G401 (cell line): Measurements from ENCODE around the gene ESRRG. TPM values are rescaled to one million over a fixed set of nuclear protein-coding genes. Genes with fewer than 3 reads are reported as not detected.
"Not testable (repeated sequence)": the region's sequence is repeated elsewhere in the genome, so short reads cannot be mapped to it uniquely, and the experiment has no call there.

Experiments
- DNase-seq: peaks from one replicate; pipeline ENCODE4 v3.0.0-alpha.2; 2015; ENCODE audit warnings: low spot score
- in situ Hi-C: cut with HindIII; loops from 2 replicates; pipeline ENCODE4 v1.10.0; 2016; ENCODE audit warnings: low sequenced_read_pairs, mixed read lengths
- total RNA-seq: library from RNA; depleted of rRNA; stranded (reverse); fragments of >200 nt; shearing (Covaris generic); gene quantifications from 2 replicates; pipeline ENCODE4 v1.2.3, GENCODE V29; 2014

The ESRRG gene
- total RNA-seq, 1 experiment from 2014 or later = not detected

GRCh38 chr1:216710598-216711333 is 12.5 kb downstream of the ESRRG start:
- in situ Hi-C loops = no loop called here
- no peak for DNase-seq

GRCh38 chr1:216710055-216710454 is 13.2 kb downstream of the ESRRG start:
- no peak for DNase-seq
- in situ Hi-C loops = no loop called here

GRCh38 chr1:216705676-216706075 is 17.6 kb downstream of the ESRRG start:
- DNase-seq = peak; percentile 96
- in situ Hi-C loops = no loop called here

- not testable (repeated sequence) for DNase-seq
These were observed 19.2 kb downstream of the ESRRG start for GRCh38 chr1:216704065-216704464.

GRCh38 chr1:216702170-216702569 is 21.1 kb downstream of the ESRRG start:
- in situ Hi-C loops = no loop called here
- no peak for DNase-seq

More at GRCh38 chr1:216704065-216704464, 19.2 kb downstream of the ESRRG start:
- in situ Hi-C loops = not testable (repeated sequence)

GRCh38 chr1:216700779-216701178 is 22.4 kb downstream of the ESRRG start:
- in situ Hi-C loops = no loop called here
- no peak for DNase-seq

- DNase-seq = no peak
- in situ Hi-C loops = no loop called here
These were observed 31.5 kb downstream of the ESRRG start for GRCh38 chr1:216691710-216692109.

GRCh38 chr1:216690603-216691002 is 32.6 kb downstream of the ESRRG start:
- in situ Hi-C loops = no loop called here
- DNase-seq = no peak

- in situ Hi-C loops = no loop called here
- DNase-seq = no peak
These were observed 35.0 kb downstream of the ESRRG start for GRCh38 chr1:216688127-216688657.

GRCh38 chr1:216686860-216687766 is 36.1 kb downstream of the ESRRG start:
- DNase-seq = peak; percentile 19
- in situ Hi-C loops = no loop called here

- DNase-seq = no peak
- in situ Hi-C loops = no loop called here
These were observed 40.5 kb downstream of the ESRRG start for GRCh38 chr1:216682752-216683151.

GRCh38 chr1:216679108-216679507 is 44.1 kb downstream of the ESRRG start:
- DNase-seq = no peak
- in situ Hi-C loops = no loop called here

- DNase-seq = no peak
- in situ Hi-C loops = no loop called here
These were observed 52.9 kb downstream of the ESRRG start for GRCh38 chr1:216670118-216670883.

GRCh38 chr1:216666441-216666840 is 56.8 kb downstream of the ESRRG start:
- in situ Hi-C loops = no loop called here
- DNase-seq = no peak

- no peak for DNase-seq
- in situ Hi-C loops = no loop called here
These were observed 57.4 kb downstream of the ESRRG start for GRCh38 chr1:216665856-216666255.

- in situ Hi-C loops = no loop called here
- no peak for DNase-seq
These were observed 57.8 kb downstream of the ESRRG start for GRCh38 chr1:216665406-216665805.

GRCh38 chr1:216662681-216663080 is 60.5 kb downstream of the ESRRG start:
- in situ Hi-C loops = no loop called here
- no peak for DNase-seq

GRCh38 chr1:216660561-216660960 is 62.7 kb downstream of the ESRRG start:
- in situ Hi-C loops = no loop called here
- DNase-seq = no peak

- DNase-seq = no peak
- in situ Hi-C loops = no loop called here
These were observed 70.2 kb downstream of the ESRRG start for GRCh38 chr1:216653001-216653400.
